Superior temporal gyrus (tissue), 1 donor: ENCODE results near the gene GCG.

Source experiments
- DNase-seq: peaks from one replicate; pipeline ENCODE4 v3.0.0-alpha.2; 2016; ENCODE audit errors: extremely low spot score

The GCG gene

DNA sequence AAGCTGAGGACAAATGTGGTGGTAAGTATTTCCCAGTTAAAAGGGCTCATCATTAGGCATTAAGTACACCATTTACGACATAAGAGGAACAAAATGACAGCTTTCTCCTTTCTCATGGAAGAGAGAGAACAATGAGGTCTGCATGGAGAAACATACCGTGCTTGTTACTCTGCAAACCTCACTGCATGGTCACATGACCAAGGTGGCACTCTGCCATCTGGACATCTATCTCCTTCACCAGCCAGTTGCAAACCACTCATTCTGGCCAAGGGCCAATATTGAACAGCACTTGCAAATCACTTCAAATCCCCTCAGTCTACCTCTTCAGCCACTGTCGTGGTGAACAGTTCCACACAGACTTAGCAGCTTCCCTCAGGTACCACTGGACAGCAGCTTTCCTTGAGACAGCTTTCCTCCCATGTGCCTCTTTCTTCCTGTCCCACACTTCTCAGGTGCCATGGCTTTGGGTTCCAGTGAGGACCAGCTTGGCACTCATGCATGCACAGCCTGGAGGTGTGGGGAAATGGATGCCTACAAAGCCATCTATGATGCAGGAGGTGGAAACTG, 48.5 kb downstream of the GCG start:
- DNase-seq, result no peak

DNA sequence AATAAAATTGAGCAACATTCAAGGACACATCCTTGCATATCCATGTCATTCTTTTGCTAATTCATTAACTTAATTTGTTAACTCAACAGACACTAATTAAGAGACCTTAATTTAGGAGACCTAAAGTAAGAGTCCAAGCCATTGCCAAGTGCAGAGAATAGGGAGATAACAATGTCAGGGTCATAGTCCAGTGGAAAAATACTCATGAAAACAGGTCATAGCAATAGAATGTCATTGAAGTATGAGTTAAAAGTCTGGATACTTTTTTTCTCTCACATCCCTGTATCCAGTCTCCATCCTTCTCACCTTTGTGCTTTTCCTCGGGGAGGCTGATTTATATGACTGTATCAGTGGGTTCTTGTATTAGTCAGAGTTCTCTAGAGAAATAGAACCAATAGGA, 51.5 kb downstream of the GCG start:
- no peak for DNase-seq

GRCh38 chr2:162099836-162100235, 52.2 kb downstream of the GCG start:
- no peak for DNase-seq
